SH-SY5Y (cell line): Measurements from ENCODE around the gene MARK3.

Source experiments
- GATA2 ChIP-seq: IDR thresholded peaks from 2 replicates; pipeline ENCODE4 v1.6.1; 2011; ENCODE audit warnings: mild to moderate bottlenecking, low read depth, low read length
- GATA3 ChIP-seq: IDR thresholded peaks from 2 replicates; pipeline ENCODE4 v1.6.1; 2011; ENCODE audit warnings: low read depth, mild to moderate bottlenecking, low read length, moderate library complexity

The MARK3 gene

GRCh38 chr14:103398427-103399195 is 13.4 kb downstream of the MARK3 start:
- TF ChIP-seq GATA2 (no peak), GATA3 (no peak)

GRCh38 chr14:103400537-103400936 is 15.3 kb downstream of the MARK3 start:
- no peak for TF ChIP-seq GATA2
- no peak for TF ChIP-seq GATA3

- TF ChIP-seq GATA3 (no peak), GATA2 (no peak)
Observed at GRCh38 chr14:103401223-103402214, 16.3 kb downstream of the MARK3 start.

- no peak for TF ChIP-seq GATA3
Observed at GRCh38 chr14:103402695-103403094, 17.5 kb downstream of the MARK3 start.

GRCh38 chr14:103404032-103404918 is 19.1 kb downstream of the MARK3 start:
- TF ChIP-seq GATA2 (no peak), GATA3 (no peak)

GRCh38 chr14:103404920-103405319 is 19.7 kb downstream of the MARK3 start:
- TF ChIP-seq GATA2, result no peak
- no peak for TF ChIP-seq GATA3

- TF ChIP-seq GATA2 (no peak), GATA3 (no peak)
Observed at GRCh38 chr14:103408491-103409155, 23.4 kb downstream of the MARK3 start.

GRCh38 chr14:103416916-103417315 is 31.7 kb downstream of the MARK3 start:
- TF ChIP-seq GATA3 (no peak), GATA2 (no peak)

GRCh38 chr14:103418481-103418818 is 33.2 kb downstream of the MARK3 start:
- TF ChIP-seq GATA3 (0 out of 2 replicates have a peak, but pooled peaks have one; percentile 17), GATA2 (no peak)

GRCh38 chr14:103421556-103421955 is 36.3 kb downstream of the MARK3 start:
- TF ChIP-seq GATA3 (no peak), GATA2 (no peak)

GRCh38 chr14:103423050-103423461 is 37.8 kb downstream of the MARK3 start:
- TF ChIP-seq GATA3 (no peak), GATA2 (no peak)

GRCh38 chr14:103427485-103428443 is 42.5 kb downstream of the MARK3 start:
- TF ChIP-seq GATA3 (no peak), GATA2 (no peak)
